ENCODE data around the gene ARID5B. TPM values are rescaled to one million over a fixed set of nuclear protein-coding genes. Genes with fewer than 3 reads are reported as not detected.

Gene ARID5B
- total RNA-seq, 1 donor from 2014 or later = 50.6 TPM

DNA sequence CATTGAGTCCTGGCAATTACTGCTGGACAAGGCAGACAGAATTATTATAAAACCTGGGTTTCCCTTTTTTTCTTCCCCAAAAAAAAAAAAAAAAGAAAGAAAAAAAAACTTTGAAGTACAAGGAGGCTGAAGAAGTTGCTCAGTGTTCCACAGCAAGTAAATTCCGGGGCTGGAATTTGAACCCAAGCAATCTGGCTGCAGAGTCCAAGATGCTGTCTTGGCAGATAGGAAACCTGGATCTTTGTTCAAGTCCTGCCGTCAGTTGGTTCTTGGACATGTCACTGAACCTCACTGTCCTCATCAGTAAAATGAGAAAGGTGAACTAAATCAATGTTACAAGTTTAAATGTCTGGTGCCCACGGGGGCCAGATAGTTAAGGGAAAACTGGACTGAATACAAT, 35.3 kb downstream of the ARID5B start:
- DNase-seq (ENCODE audit: low spot score) = no peak

DNA sequence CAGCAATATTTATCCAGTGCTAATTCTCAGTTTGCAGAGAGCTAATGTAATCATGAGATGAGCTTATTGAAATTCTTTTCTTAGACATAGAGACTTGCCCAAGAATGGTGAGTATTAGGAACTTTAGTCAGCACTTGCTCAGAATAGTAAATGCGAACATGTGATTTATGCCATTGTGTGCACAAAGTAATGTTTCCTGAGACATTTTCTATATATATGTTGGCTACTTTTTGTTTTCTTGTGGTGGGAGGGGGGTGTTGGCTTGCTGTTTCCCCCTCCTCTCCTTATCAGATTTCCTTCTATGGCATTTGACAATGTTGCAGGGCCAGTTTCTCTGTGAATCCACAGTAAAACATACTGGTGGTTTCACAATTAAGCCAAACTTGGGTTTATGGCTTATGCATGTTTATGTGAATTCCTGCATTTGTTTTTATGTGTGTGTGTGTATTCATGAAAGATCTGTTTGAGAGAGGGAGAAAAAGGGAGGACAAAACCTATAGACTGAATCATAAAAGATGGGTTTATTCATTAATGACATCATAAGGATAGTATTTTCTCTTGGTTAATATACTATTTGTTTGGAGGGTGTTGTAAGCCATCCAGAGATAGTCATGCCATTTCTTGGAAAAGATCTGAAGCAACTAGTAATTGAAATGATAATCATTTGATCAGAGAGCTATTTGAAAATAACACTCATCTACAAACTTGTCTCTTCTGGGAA, 36.3 kb downstream of the ARID5B start:
- DNase-seq (ENCODE audit: low spot score) = no peak

DNA sequence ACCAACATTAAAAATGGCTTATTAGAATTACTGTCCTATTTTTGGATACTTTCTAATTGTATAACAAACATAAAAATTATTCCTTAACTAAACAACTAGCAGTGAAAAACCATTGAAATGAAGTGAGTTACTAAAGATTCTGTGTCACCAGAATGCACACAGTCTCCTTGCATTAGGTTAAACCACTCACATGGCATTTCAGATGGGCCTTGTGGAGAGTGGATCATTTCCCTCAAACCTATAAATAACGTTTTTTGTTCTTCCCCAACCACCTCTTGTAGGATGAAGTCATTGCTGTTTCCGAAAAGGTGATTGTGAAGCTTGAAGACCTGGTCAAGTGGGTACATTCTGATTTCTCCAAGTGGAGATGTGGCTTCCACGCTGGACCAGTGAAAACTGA, 38.4 kb downstream of the ARID5B start:
- no peak for DNase-seq (ENCODE audit: low spot score)

DNA sequence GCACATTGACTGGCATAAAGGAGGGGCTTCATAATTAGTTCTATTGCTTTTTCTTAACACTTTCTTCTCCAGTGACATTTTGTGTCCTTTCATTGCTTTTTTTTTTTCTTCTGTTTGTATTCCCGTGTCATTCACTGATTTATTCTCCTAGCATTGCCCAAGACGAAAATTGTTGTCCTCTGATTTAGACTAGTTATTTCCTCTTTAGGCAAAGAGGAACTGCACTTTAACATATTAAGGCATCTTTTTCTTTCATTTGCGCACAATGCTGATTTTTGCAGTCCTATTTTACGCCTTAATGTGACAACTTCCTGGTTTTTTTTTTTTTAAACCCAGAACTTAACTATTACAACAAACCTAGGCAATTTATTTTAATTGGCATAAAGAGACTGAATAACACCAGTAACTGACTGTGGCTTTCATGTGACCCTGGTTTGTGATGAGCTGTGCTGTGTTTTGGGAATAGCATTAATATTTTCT, 39.7 kb downstream of the ARID5B start:
- DNase-seq (ENCODE audit: low spot score) = no peak

DNA sequence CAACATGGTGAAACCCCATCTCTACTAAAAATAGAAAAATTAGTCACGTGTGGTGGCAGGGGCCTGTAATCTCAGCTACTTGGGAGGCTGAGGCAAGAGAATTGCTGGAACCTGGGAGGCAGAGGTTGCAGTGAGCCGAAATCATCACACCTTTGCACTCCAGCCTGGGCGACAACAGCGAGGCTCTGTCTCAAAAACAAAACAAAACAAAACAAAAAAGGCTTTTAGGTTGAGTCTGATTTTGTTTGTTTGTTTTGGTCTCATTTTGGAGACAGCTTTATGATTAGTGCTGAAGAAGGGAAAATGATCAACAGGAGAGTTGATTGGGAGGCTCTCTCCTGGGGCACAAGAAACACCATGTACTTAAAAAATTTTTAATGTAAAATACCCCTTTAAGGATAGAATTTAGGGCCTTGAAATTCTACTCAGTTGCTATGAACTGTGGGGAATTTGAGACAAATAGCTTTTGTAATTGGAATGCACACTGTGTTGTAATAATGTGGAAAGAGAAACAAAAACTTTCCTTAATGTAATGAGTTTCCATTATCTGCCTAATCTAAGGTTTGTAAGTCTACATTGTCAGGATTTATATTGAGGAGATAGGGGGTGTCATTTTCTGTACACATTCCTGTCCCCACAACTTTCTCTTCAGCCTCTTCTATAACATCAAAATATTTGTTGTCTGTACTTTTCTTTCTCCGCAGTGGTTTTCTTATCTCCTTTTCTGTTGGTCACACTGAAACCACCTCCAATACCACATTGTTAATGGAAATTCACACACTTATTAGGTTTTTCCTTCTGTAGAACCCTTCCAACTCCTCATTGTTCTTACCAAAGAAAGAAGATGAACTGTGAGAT, 41.3 kb downstream of the ARID5B start:
- no peak for DNase-seq (ENCODE audit: low spot score)

DNA sequence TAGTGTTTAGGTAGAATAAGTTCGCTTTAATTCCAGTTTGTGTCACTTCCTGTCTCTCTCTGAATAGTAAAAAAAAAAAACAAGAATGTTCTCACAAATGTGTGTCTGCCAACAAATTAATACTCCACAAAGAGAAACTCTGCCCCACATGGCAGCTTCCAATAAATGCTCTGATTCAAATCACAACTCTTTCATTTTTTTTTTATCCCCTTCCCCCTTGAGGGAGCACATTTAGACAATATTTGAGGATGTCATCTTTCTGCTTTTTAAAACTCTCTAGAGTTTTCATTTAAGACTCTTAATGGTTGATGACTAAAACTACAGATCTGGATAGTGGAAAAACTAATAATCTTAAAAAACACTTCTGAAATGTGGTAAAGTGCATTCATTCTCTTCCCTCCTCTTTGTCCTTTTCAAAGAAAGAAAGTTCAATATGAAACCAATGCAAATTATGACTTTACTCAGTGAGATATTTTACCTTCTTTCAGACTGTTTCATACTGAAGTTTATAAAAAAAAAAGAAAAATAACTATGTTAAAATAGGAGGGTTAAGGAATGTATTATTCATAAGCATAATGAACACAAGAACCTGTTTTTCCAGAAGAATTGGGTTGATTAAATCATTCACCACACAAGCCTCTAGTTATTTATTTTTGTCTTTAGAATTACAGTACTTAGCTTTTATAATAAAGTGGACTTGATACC, 42.3 kb downstream of the ARID5B start:
- no peak for DNase-seq (ENCODE audit: low spot score)

DNA sequence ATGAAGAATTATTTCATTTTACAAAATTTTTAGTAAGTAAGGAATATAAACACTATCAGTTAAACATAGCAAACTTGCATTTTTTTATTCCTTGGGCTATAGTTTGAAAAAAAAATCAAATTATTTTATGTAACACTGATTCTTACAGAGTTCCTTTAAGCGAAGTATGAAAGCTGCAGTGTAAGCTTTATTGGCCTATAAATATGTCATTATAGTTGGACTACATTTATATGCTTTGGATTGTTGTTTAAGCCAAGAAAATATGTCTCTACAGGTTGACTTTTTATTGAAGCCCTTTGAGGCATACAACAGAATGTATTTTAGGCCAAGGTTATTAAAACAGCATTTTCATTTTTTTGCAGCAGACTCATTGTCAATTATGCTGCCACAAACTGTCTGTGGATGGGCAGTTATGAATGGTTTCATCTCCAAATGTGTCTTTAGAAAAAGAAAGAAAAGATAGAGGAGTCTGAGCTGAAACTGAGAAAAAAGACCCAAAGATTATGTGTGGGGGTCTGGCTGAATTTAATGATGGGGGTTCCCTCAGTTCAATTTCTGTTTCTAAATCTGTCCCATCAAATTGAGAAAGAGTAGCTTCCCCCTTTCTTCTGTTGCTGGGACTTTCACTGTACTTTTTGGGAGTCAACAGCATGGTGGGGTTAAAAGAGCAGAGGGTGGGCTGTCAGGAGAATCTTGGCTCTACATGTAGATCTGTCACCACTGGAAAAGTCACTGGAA, 43.1 kb downstream of the ARID5B start:
- no peak for DNase-seq (ENCODE audit: low spot score)

DNA sequence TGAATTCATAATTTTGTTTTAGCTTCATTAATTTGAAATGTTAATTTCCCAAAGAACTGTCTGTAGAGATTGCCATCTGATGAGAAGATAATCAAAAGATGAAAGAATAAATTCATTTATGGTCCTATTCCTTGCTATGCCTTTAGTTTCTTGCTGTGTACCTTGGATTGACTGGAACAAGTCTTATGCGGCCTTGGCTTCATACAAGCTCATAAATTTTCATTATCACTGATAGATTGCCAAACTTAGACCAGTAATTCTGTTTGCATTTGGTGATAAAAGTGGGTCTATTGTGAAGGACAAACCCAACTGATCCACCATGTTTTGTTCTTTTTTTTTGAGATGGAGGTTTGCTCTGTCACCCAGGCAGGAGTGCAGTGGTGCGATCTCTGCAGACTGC, 48.2 kb downstream of the ARID5B start:
- DNase-seq (ENCODE audit: low spot score) = no peak

DNA sequence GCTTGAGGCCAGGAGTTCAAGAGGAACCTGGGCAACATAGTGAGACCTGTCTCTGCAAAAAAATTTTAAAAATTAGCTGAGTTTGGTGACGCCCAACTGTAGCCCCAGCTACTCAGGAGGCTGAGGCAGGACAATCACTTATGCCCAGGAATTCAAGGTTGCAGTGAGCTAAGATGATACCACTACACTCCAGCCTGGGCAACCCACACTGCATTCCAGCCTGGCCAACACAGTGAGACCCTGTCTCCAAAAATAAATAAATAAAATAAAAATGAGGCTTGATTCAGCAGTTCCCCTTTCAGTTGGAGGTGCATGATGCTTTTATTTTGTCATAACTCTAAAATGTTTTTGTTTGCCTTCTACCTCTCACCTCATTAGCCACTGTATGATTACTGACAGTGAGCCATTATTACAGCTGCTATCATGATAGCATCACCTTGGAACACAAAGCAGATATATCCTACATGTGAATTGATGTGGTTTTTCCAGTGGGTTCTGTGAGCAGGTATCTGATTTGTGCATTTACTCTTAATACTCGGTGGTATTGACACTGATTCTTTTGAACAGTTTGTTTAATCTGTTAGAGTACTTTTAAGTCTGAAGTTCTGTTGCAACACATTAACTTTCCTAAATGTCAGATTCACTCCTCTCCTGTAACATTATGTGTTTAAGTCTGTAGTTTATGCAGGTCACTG, 49.1 kb downstream of the ARID5B start:
- no peak for DNase-seq (ENCODE audit: low spot score)

DNA sequence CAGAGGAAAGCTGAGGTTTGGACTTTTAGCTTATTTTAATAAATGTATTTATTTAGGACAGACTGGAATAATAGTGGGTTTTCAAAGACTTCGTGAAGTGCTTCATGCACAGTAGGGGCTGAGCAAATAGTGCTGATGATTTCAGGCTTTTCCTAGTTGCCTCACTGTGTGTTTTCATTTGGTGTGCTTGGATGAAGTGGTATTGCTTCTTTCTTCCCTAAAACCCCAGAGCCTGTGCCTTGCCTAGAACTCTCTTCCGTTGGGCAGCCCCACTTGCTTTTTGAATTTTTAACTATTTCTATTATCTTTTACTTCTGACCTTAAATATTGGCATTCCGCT, 49.6 kb downstream of the ARID5B start:
- DNase-seq (ENCODE audit: low spot score) = no peak

DNA sequence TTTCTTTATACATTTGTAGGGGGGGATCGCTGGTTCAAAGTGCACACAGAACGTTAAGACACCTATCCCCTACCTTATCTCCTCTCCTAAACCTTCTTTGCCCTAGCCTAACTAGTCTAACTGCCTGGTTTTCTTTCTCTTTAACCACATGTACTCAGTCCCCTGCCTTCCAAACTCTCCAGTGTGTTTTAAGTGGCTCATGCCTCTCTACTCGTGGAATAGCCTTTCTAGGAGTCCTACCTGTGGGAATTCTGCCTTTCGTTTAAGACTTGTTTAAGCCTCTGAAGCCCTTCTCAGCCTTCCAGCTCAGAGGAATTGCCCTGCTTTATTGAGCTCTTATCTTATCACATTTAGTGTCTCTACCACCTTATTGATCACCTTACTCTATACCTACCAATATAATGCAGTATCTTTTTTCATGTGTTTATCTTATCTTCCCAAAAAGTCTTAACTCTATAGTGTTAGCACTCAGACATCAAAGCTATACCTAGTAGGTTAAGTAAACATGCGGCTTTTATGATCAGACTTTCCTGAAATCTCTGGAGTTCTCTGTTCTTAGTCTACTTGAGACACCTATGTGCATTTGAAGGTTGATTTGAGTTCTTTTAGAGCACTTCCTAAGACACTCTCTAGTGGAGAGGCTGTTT, 50.7 kb downstream of the ARID5B start:
- no peak for DNase-seq (ENCODE audit: low spot score)

DNA sequence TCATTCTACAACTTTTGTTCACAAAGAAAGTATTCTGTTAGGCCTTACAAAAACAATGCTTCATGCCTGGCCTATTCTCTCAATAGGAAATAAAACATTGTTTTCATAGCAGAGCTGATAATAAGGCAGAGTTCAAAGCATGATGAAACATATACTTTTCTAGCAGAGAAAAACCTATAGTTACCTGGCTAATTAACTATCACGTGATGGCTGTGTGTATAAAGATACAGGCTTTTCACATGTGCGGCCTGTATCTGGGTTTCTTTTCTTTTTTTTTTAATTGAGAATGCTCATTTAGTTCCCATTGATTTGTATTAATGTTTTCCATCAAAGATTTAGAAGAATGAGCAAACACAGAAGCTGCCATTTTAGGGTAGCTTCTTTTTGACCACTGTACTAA, 51.7 kb downstream of the ARID5B start:
- DNase-seq (ENCODE audit: low spot score) = no peak

DNA sequence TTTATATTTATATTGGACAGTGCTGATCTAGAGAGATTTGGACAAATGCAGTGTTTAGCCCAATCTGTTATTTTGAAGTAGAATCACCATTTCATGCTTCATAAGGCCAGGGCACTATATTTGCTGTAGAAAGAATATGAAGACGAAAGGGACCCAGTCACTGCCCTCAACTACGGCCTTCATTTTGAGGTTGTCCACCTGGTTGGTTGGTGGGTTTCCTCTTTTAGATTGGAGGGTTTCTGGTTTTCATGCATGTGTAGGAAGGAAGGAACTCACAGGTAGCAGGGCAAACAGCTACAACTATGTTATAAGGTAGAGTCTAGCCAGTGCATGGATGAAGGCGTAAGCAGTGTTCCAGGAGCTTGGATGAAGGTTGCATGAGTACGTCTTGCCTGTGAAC, 56.3 kb downstream of the ARID5B start:
- DNase-seq (ENCODE audit: low spot score) = no peak

DNA sequence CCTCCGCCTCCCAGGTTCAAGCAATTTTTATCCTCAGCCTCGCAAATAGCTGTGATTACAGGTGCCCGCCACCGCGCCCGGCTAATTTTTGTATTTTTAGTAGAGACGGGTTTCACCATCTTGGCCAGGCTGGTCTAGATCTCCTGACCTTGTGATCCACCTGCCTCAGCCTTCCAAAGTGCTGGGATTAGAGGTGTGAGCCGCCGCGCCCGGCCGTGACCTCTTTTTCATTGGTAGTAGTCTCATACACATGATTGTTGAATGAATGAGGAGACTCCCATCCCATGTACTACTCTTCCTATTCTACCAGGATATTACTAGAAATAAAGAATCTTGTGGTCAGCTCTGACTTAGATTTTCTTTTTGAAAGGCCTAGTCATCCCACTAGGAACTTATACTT, 56.8 kb downstream of the ARID5B start:
- no peak for DNase-seq (ENCODE audit: low spot score)

DNA sequence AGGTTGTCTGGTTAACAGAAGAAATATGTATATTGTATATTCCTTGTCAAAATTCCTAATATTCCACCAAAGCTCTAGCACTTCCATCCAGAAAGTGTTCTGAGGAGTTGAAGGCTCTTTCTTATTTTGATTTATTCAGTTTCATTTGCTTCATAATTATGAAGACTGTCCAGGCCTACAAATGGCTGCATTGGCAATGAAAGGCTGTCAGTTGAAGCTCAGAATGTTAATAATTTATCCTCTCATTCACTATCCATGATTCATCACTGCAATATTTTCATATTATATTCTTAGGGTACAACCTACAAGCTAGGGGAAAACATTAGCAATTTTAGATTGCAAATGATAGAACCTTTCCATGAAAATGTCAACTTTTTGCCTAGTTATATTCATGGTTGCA, 57.3 kb downstream of the ARID5B start:
- no peak for DNase-seq (ENCODE audit: low spot score)

DNA sequence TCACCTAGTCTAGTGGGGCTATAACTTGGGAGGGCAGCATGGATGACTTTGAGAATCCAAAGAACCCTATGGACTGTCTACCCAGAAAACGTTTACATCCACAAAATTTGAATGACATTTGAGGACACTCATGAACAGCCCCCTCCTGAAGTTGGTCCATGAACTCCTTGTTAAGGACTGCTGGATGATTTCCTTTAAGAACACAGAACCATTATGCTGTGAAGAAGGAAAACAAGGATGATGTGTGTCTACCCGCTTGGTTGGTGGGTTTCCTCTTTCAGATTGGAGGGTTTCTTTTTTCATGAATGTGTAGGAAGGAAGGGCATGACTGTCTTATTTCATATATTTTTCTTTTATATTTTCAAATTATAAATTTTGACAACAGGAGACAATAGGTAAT, 58.3 kb downstream of the ARID5B start:
- no peak for DNase-seq (ENCODE audit: low spot score)

DNA sequence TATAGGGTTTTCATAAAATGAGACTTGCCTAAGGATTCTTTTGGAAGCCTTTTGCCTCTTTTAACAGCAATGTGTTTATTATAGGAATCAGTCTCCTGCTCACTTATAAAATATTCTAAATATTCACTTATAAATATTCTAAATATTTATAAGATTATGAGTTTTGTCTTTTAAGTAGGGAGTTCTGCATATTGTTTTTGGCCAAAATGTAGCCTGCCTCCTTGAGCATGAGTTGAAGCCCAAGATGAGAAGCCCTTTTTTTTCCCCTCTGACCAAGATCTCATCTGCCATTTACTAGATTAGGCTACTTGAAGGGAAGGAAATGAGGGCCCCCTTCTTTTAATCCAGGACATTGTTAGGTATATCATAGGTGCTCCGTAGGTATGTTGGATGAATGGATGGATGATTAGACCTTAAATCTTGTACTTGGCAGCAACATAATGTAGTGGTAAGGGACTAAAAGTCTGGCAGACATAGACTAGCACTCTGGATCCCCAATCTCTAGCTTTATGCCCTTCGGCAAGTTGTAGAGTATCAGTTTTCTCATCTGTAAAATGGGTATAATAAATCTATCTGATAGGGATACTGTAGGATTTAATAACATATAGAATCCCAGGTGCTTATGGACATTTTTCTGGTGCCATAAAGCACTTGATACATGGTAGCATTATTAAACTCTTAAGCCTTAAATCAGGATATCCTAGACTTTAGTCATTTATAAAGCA, 59.1 kb downstream of the ARID5B start:
- no peak for DNase-seq (ENCODE audit: low spot score)

DNA sequence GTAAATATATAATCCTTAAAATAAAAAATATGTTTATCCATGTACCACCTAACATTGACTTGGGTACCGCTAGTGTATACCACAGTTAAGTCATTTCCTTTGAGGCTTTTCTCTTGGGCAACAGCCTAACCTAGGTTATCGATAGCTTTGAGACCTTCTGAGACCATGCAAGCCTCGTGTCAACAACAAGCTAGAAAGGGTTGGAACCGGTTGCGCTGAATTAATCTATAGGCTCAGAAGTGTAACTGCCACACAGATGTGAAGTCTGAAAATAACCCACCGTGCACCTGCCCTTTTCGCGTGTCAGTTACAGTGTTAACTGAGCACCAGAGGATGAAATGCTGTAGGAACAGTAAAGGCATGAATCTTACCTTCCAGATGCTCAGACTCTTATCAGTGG, 59.8 kb downstream of the ARID5B start:
- no peak for DNase-seq (ENCODE audit: low spot score)

DNA sequence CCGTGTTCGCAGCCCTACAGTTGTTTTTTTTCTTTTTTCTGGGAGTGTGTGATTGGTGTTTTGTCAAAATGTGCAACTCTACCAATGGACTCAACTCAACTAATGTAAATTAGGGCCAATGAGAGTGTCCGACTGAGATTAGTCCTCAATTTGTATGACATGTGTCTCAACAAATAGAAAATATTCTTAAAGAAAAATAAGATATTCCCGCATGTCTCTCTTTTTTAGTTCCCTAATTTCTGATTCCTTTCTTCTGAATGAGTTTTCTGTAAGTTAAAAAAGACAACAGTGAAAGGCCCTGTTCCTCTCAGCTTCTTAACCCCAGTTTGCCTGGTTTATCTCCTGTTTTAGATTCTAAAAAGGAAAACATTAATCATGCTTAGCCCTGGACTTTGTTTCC, 61.5 kb downstream of the ARID5B start:
- no peak for DNase-seq (ENCODE audit: low spot score)

DNA sequence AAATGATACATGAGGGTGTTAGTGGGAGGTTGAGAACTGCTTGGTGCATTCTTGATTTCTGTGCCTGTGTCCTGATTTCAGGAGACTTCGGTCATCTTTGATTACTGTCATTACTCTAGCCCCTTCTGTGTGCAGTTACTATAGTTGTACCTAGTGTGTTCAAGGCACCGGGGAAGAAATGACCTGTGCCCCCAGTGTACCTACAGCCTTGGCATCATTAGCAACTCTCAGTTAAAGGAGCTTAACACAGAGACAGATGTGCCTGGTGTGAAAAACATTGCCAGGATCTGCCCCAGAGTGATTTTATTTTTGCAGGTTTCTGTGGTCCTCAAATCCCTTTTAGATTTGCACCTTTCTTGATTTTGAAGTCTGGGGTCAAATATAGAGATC, 62.2 kb downstream of the ARID5B start:
- no peak for DNase-seq (ENCODE audit: low spot score)
